ENCODE results near the gene ARHGAP15.

The ARHGAP15 gene

DNA sequence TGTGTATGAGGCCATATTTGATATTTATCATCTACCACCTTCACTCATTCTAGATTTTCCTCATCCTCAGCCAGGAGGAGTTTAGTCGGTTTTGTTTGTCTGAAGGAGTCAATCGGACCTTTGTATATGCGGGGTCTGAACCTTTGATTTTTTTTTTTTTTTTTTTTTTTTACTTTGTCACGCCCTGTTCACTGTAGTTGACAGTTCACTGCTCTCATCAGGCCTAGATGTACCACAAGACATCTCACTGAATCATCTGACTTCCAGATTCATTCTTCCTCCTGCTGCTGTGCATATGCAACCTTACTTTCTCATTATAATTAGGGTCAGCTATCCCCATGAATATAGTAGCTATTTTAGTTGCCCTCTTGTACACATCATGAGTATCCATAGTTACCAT, 133.2 kb downstream of the ARHGAP15 start:
- Histone ChIP-seq H3K4me1 (ENCODE audit: control insufficient read depth, low read length) (peaks cover 21% of the 10 kb centered on the region), H3F3A (ENCODE audit: control insufficient read depth, insufficient read depth) (0 out of 2 replicates have a peak, but pooled peaks cover 3% of the 10 kb centered on the region), H3K4me3 (ENCODE audit: low read length) (no peak overlapping the region), H3K27me3 (ENCODE audit: control insufficient read depth, low read length) (no peaks in the 10 kb centered on the region), H3K27ac (ENCODE audit: low read depth, low read length) (peak overlapping the region; percentile 36; the same call in 1 of the 2 replicates), H3K9me2 (replicated peaks; ENCODE audit: control insufficient read depth, low read length) (no peaks in the 10 kb centered on the region), H3K36me3 (ENCODE audit: control insufficient read depth, low read length) (0 out of 2 replicates have a peak, but pooled peaks cover 9% of the 10 kb centered on the region), H3K9me3 (ENCODE audit: control insufficient read depth, insufficient read depth, low read length) (peaks cover 2% of the 10 kb centered on the region; the same call in 1 of the 2 replicates), H3K4me2 (ENCODE audit: low read length) (peak overlapping the region; percentile 52; the same call in 1 of the 2 replicates), H4K20me1 (ENCODE audit: control insufficient read depth, insufficient read depth, low read depth, low read length) (no peaks in the 10 kb centered on the region), H3K79me2 (ENCODE audit: control insufficient read depth, low read length) (no peaks in the 10 kb centered on the region)
- TF ChIP-seq, protein P1, sequence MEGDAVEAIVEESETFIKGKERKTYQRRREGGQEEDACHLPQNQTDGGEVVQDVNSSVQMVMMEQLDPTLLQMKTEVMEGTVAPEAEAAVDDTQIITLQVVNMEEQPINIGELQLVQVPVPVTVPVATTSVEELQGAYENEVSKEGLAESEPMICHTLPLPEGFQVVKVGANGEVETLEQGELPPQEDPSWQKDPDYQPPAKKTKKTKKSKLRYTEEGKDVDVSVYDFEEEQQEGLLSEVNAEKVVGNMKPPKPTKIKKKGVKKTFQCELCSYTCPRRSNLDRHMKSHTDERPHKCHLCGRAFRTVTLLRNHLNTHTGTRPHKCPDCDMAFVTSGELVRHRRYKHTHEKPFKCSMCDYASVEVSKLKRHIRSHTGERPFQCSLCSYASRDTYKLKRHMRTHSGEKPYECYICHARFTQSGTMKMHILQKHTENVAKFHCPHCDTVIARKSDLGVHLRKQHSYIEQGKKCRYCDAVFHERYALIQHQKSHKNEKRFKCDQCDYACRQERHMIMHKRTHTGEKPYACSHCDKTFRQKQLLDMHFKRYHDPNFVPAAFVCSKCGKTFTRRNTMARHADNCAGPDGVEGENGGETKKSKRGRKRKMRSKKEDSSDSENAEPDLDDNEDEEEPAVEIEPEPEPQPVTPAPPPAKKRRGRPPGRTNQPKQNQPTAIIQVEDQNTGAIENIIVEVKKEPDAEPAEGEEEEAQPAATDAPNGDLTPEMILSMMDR (IDR thresholded peaks at IDR 0.05; ENCODE audit: low read depth, low read length, poor library complexity, severe bottlenecking): no peak
- no peak for TF ChIP-seq EZH2phosphoT487 (IDR thresholded peaks at IDR 0.05; ENCODE audit: borderline replicate concordance, low read length)

DNA sequence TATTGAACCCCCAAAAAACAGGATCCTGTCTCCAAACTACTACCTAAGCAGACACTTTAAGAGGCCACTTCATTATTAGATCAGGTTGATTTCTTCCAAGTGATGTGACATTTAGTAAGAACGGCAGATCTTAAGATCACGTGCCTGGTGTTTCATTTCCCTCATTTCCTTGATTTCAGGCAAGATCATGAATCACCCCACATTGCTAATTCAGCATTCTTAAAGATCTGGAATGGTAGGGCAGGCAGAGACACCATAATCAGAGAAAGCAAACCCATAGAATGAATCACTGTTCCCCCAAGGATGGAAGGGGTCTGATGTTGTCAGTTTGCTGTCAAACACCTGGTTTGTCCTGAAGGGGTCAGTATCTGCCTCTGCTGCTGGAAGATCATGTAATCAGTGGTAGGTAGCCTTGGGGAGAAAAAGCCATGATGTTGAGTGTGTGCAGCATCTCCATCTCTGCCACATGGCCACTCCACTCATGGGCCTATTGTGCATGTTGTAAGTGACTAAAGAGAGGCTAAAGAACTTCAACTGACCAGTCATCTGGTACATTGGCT, 133.9 kb downstream of the ARHGAP15 start:
- no peaks in the 10 kb centered on the region for H3K27me3 ChIP-seq (ENCODE audit: control insufficient read depth, low read length)
- TF ChIP-seq EZH2phosphoT487 (IDR thresholded peaks at IDR 0.05; ENCODE audit: borderline replicate concordance, low read length): no peak
- 0 out of 2 replicates have a peak, but pooled peaks cover 3% of the 10 kb centered on the region for H3F3A ChIP-seq (ENCODE audit: control insufficient read depth, insufficient read depth)
- H3K79me2 ChIP-seq (ENCODE audit: control insufficient read depth, low read length): no peaks in the 10 kb centered on the region
- no peaks in the 10 kb centered on the region for H3K9me2 ChIP-seq (replicated peaks; ENCODE audit: control insufficient read depth, low read length)
- no peaks in the 10 kb centered on the region for H4K20me1 ChIP-seq (ENCODE audit: control insufficient read depth, insufficient read depth, low read depth, low read length)
- no peak overlapping the region for H3K4me3 ChIP-seq (ENCODE audit: low read length)
- H3K27ac ChIP-seq (ENCODE audit: low read depth, low read length): no peak overlapping the region
- H3K9me3 ChIP-seq (ENCODE audit: control insufficient read depth, insufficient read depth, low read length): peaks cover 2% of the 10 kb centered on the region; the same call in 1 of the 2 replicates
- H3K4me2 ChIP-seq (ENCODE audit: low read length): no peak overlapping the region
- peaks cover 21% of the 10 kb centered on the region for H3K4me1 ChIP-seq (ENCODE audit: control insufficient read depth, low read length)
- 0 out of 2 replicates have a peak, but pooled peaks cover 9% of the 10 kb centered on the region for H3K36me3 ChIP-seq (ENCODE audit: control insufficient read depth, low read length)

DNA sequence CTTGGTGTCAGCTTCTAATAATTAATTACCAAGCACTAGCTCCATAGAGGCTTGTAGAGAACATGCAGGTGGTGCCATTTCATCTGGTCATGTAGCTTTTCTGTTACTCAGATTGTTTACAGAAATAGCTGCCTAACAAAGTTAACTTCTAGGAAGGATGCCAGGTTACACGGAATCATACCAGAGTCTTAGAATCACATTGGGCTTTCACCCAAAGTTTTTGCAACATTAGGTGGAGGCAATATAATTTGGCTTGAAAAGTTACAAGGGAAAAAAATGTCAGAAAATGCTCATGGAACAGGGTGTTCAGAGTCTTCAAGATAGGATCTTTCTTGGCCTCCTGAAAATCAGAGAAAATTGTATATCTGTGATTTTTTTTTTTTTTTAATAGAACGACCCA, 135.6 kb downstream of the ARHGAP15 start:
- TF ChIP-seq, protein P1 (IDR thresholded peaks at IDR 0.05; ENCODE audit: low read depth, low read length, poor library complexity, severe bottlenecking): no peak
- TF ChIP-seq EZH2phosphoT487 (IDR thresholded peaks at IDR 0.05; ENCODE audit: borderline replicate concordance, low read length): no peak
- H3K4me1 ChIP-seq (ENCODE audit: control insufficient read depth, low read length): peaks cover 14% of the 10 kb centered on the region
- H3K9me3 ChIP-seq (ENCODE audit: control insufficient read depth, insufficient read depth, low read length): peaks cover 2% of the 10 kb centered on the region; the same call in 1 of the 2 replicates
- H3K79me2 ChIP-seq (ENCODE audit: control insufficient read depth, low read length): no peaks in the 10 kb centered on the region
- H4K20me1 ChIP-seq (ENCODE audit: control insufficient read depth, insufficient read depth, low read depth, low read length): no peaks in the 10 kb centered on the region
- H3K27ac ChIP-seq (ENCODE audit: low read depth, low read length): no peak overlapping the region
- 0 out of 2 replicates have a peak, but pooled peaks cover 9% of the 10 kb centered on the region for H3K36me3 ChIP-seq (ENCODE audit: control insufficient read depth, low read length)
- H3K4me2 ChIP-seq (ENCODE audit: low read length): no peak overlapping the region
- H3F3A ChIP-seq (ENCODE audit: control insufficient read depth, insufficient read depth): 0 out of 2 replicates have a peak, but pooled peaks cover 3% of the 10 kb centered on the region
- no peaks in the 10 kb centered on the region for H3K27me3 ChIP-seq (ENCODE audit: control insufficient read depth, low read length)
- no peaks in the 10 kb centered on the region for H3K9me2 ChIP-seq (replicated peaks; ENCODE audit: control insufficient read depth, low read length)
- no peak overlapping the region for H3K4me3 ChIP-seq (ENCODE audit: low read length)

DNA sequence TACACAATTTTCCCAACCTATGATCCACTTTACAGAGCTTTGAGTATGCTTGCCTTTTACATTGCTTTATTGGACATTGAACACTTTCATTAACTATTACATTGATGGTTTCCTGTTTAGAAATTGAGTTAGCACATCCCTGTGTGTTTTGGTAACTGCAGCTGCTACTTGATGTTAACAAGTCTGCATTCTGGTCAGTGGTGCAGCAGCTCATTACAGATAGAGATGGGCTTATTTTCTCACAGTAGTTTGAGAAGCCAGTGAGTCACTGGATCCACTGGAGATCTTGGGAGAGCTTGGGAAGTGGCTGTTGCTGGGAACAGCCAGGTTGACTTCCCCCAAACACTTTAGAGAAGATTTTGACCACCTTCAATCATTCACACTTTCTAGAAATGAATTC, 150.5 kb downstream of the ARHGAP15 start:
- H3K4me1 ChIP-seq (ENCODE audit: control insufficient read depth, low read length): no peaks in the 10 kb centered on the region
- H3K27me3 ChIP-seq (ENCODE audit: control insufficient read depth, low read length): no peaks in the 10 kb centered on the region
- no peaks in the 10 kb centered on the region for H3K9me2 ChIP-seq (replicated peaks; ENCODE audit: control insufficient read depth, low read length)
- H4K20me1 ChIP-seq (ENCODE audit: control insufficient read depth, insufficient read depth, low read depth, low read length): no peaks in the 10 kb centered on the region
- TF ChIP-seq EZH2phosphoT487 (IDR thresholded peaks at IDR 0.05; ENCODE audit: borderline replicate concordance, low read length): no peak
- TF ChIP-seq, protein P1 (IDR thresholded peaks at IDR 0.05; ENCODE audit: low read depth, low read length, poor library complexity, severe bottlenecking): no peak
- no peaks in the 10 kb centered on the region for H3K36me3 ChIP-seq (ENCODE audit: control insufficient read depth, low read length)
- no peaks in the 10 kb centered on the region for H3F3A ChIP-seq (ENCODE audit: control insufficient read depth, insufficient read depth)
- H3K79me2 ChIP-seq (ENCODE audit: control insufficient read depth, low read length): no peaks in the 10 kb centered on the region
- H3K4me3 ChIP-seq (ENCODE audit: low read length): no peak overlapping the region
- no peak overlapping the region for H3K27ac ChIP-seq (ENCODE audit: low read depth, low read length)
- H3K4me2 ChIP-seq (ENCODE audit: low read length): no peak overlapping the region
- no peaks in the 10 kb centered on the region for H3K9me3 ChIP-seq (ENCODE audit: control insufficient read depth, insufficient read depth, low read length)
